GM12873 (cell line): Measurements from ENCODE around the gene TM2D3.

ENCODE experiments used
- CTCF ChIP-seq: IDR thresholded peaks from 2 replicates; pipeline ENCODE4 v1.5.1; 2012; ENCODE audit warnings: low read depth, mild to moderate bottlenecking, moderate library complexity, low read length, control low read depth; ENCODE audit not compliant: insufficient read depth; ENCODE audit errors: missing control alignments

The TM2D3 gene

GRCh38 chr15:101615414-101615985 lies 36.7 kb downstream of the TM2D3 start:
- no peak for TF ChIP-seq CTCF

- no peak for TF ChIP-seq CTCF
These were observed 37.4 kb downstream of the TM2D3 start for GRCh38 chr15:101614761-101615160.

- no peak for TF ChIP-seq CTCF
These were observed 38.1 kb downstream of the TM2D3 start for GRCh38 chr15:101614001-101614585.

- TF ChIP-seq CTCF: no peak
These were observed 38.8 kb downstream of the TM2D3 start for GRCh38 chr15:101613130-101614000.

- no peak for TF ChIP-seq CTCF
These were observed 39.5 kb downstream of the TM2D3 start for GRCh38 chr15:101612676-101613075.

GRCh38 chr15:101611580-101612299 lies 40.4 kb downstream of the TM2D3 start:
- no peak for TF ChIP-seq CTCF

- TF ChIP-seq CTCF: no peak
These were observed 41.2 kb downstream of the TM2D3 start for GRCh38 chr15:101611007-101611406.
